ENCODE results near the gene NCAM1.

The NCAM1 gene

GRCh38 chr11:113172382-113172951 lies 211.2 kb downstream of the NCAM1 start:
- DNase-seq (ENCODE audit: low read depth), result no peak
- no peak overlapping the region for H3K4me3 ChIP-seq (ENCODE audit: low read depth, low read length)
- TF ChIP-seq CTCF (conservative IDR thresholded peaks at IDR 0.05; ENCODE audit: low read depth, low read length), result no peak

DNA sequence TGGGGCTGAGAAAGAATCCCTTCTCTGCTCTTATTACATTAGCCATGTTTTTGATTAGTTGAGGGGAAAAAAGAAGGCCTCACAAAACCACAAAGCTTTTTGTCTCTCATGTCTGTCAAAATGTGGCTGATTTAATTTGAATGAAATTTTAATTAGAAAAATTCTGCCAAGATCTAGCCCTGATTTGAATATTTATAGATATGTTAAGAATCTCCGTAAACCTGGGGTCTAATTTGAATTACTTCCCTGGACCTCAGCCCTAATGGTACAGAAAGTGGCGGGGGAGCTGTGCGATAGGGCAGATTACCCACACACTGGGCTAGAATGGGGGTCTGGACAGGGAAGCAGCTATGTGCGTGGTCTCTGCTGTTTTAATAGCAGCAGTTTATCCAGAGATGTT lies 211.9 kb downstream of the NCAM1 start:
- no peak for TF ChIP-seq CTCF (conservative IDR thresholded peaks at IDR 0.05; ENCODE audit: low read depth, low read length)
- H3K4me3 ChIP-seq (ENCODE audit: low read depth, low read length), result no peak overlapping the region
- no peak for DNase-seq (ENCODE audit: low read depth)

DNA sequence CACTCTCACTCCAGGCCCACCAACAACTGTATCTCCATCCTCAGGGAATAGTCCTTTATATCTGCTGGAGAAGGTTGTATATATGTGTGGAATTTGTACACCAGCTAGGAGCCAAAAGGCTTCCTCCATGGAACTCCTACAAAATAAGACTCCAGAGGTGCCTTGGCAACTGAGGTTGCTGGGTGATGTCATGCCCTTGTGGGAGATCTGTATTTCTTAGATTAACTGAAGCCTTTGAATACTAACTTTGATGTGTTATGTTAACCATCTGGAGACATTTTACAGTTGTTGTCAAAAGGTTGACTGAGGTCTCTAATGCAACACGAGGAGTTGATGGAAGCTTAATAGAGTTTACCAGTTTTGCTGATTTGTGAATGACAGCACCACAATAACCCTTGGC lies 213.7 kb downstream of the NCAM1 start:
- DNase-seq (ENCODE audit: low read depth), result peak; percentile 27
- TF ChIP-seq CTCF (conservative IDR thresholded peaks at IDR 0.05; ENCODE audit: low read depth, low read length), result no peak

GRCh38 chr11:113176599-113177360 lies 215.6 kb downstream of the NCAM1 start:
- H3K4me3 ChIP-seq (ENCODE audit: low read depth, low read length), result no peak overlapping the region
- peak; percentile 89 for DNase-seq (ENCODE audit: low read depth)
- TF ChIP-seq CTCF (conservative IDR thresholded peaks at IDR 0.05; ENCODE audit: low read depth, low read length), result no peak

More for the DNA sequence above, 213.7 kb downstream of the NCAM1 start:
- H3K4me3 ChIP-seq (ENCODE audit: low read depth, low read length), result no peak overlapping the region

DNA sequence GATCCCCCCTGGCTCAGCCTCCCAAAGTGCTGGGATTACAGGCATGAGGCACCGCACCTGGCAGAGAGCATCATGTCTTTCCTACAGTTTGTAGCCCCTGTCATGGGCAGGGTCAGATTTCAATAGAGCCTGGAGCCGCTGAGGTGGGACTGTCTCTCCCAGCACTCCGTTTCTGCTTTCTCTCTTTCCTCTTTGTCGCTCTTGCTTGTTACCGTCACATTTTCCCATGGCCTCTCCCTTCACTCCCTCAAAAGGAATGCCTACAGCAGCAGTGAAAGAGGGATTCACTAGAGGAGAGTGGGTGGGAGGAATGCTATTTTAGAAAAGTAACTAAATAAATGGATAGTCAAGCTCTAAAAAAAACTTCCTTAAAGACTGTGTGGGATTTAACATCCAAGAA lies 216.5 kb downstream of the NCAM1 start:
- TF ChIP-seq CTCF (conservative IDR thresholded peaks at IDR 0.05; ENCODE audit: low read depth, low read length), result no peak
- H3K4me3 ChIP-seq (ENCODE audit: low read depth, low read length), result no peak overlapping the region
- no peak for DNase-seq (ENCODE audit: low read depth)

GRCh38 chr11:113178381-113179070 lies 217.3 kb downstream of the NCAM1 start:
- no peak overlapping the region for H3K4me3 ChIP-seq (ENCODE audit: low read depth, low read length)
- TF ChIP-seq CTCF (conservative IDR thresholded peaks at IDR 0.05; ENCODE audit: low read depth, low read length), result no peak
- DNase-seq (ENCODE audit: low read depth), result no peak

Measured in choroid plexus epithelial cell (primary cell).